Skin epidermis (tissue), 12 donors: ENCODE data around the gene UMAD1.
A peak's percentile ranks its signal among the peaks of the same experiment; 100 is the strongest.

Experiments
- H3K27ac ChIP-seq, 21 experiments: fragments of 200-600 bp; sonication (generic) in 11 of 21; one replicate each; pipeline ENCODE4 v1.5.0; 2020; ENCODE audit warnings: mild to moderate bottlenecking in 3 of 21, inconsistent platforms in 2 of 21, moderate library complexity in 2 of 21
- H3K4me3 ChIP-seq, 7 experiments: fragments of 200-600 bp; sonication (generic) in 2 of 7; one replicate each; pipeline ENCODE4 v1.5.0; 2020; ENCODE audit warnings: inconsistent platforms in 2 of 7, mild to moderate bottlenecking in 2 of 7, moderate library complexity in 1 of 7

Gene UMAD1

DNA sequence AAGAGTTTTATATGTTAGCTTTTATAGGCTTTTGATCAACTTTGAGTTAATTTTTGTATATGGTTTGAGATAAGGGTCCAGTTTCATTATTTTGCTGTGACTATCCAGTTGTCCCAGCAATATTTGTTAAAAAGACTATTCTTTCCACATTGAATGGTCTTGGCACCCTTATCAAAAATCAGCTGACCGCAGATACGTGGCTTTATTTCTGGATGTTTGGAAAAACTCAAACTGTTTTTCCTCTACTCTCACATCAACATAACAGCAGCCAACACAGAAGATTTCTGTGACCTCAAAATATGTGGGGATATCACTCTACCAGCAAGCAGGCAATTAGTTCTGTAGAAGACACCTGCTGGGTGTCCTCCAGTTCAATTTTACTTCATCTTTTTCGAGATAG is 211.4 kb downstream of the UMAD1 start:
- no peak overlapping the region for H3K4me3 ChIP-seq
- no peak overlapping the region for H3K27ac ChIP-seq

DNA sequence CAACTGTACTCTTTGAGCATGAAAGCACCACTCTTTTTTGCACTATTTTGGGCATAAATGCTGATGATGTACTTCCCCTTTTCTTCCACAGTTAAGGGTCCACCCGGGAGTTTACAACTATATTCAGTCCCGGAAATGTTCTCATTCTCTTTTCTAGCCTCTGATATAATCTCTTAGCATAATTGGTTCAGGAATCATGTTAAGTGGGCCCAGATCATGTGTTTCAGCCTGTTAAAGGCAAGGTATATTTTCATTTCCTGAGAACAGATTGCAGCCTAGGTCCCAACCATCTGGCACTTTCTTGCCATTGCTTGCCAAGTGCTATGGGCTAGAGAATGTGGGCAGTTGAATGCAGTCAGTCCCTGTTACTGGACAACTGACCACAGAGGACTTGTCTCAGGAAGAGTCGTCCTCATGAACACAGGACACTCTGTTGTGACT is 216.6 kb downstream of the UMAD1 start:
- Histone ChIP-seq H3K4me3 (no peak overlapping the region), H3K27ac (no peak overlapping the region)

DNA sequence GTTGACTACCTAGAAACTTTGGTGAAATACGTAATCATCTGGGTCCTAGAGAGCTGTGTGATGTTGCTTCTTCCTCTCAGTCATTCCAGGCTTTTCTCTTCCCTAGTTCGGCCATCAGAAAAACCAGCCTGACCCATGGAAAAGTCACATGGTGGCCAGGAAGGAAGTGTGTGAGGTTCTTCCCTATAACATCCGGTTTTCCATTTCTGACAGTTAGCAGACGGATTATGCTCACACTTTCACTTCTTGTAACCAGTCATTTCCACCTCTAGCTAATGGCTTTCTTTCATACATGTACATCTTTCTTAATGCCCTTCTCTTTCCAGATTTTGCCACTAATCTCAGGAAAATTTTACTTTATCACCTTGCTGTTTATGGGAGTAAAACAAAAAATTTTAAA is 218.0 kb downstream of the UMAD1 start:
- Histone ChIP-seq H3K27ac (no peak overlapping the region), H3K4me3 (no peak overlapping the region)

DNA sequence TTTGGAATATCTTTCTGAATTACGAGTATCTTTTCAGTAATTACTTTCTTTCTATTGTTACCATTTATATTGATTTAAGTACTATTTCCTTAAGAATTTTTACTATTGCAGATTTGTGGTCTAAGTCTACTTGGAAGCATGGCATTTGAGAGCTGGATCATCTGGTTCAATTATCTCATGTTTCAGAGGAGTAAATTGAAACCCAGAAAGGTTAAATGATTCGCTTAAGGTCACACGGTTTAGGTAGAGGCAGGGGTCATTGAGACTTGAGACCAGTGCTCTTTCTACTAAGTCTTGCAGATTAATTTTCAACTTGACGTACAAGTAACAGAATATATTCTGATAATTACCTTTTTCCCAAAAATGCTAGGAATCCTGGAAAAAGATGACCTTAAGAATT is 218.9 kb downstream of the UMAD1 start:
- Histone ChIP-seq H3K27ac (no peak overlapping the region), H3K4me3 (no peak overlapping the region)

DNA sequence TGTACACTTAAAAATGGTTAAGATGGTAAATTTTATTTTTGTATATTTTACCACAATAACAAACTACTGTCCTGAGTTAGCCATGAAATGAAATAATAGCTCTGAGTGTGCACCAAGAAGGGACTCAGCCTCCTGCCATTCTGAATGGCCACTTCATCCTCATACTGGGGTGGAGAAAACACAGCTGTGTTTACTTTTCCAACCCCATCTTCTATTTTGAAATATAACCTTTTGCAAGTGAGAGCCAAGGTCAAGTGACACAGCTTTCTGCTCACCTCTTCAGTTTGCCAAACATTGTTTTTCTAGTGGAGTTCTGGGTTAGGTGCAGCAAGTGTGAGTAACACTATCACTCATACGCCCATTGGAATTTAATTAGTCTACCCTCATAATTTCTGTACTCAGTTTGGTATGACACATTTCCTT is 220.7 kb downstream of the UMAD1 start:
- Histone ChIP-seq H3K4me3 (no peak overlapping the region), H3K27ac (no peak overlapping the region)

DNA sequence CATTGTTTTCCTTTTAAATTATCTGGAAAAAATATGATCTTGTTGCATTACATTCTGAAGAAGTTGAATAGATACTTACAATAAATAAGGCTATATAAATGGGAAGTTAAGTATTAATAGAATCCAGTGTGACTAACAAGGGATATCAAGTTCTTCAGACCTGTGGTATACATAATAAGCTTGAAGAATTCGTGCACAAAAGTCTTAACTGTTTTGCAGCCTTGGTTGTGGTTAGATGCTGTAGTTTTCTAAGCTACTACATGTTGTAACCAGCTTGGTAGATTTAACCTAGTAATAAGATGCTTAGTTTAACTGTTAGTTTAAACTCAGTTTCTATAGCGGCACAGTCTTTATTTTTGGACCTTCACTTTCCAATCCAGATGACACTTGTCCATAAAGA is 221.8 kb downstream of the UMAD1 start:
- Histone ChIP-seq H3K4me3 (no peak overlapping the region), H3K27ac (no peak overlapping the region)

DNA sequence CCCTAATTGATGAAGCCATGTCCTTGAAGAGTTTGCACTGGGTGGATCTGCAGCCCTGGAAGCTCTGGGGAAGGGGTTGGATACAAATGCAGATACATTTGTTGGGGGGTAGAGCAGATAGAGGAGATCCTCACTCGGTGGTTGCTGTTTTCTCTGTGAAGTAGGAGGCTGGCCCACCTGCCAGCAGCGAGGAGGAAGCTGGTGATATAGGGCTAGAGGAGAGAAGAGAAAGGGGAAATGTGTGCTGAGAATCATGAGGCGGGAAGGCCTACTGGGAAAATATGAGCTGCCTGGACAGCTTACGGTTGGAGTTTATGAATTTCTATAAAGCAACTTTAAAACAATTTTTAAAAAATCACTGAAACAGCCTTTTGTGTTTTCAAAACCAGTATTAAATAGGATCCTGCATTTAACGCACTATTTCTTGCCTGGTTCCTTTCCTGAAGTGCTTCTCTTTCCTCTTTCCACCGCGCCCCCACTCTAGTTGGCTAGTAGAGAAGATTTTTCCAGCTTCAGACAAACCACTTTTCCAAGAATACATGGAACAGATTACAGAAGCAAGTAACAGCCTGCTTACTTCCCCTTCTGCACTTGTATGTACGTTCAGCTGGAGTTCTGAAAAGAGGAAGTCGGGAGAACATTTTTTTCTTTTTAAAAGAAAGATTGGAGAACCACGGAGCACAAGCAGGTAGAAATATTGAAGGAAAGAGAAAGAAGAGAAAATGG is 227.5 kb downstream of the UMAD1 start:
- Histone ChIP-seq H3K27ac (peak overlapping the region in 4 of 21 experiments; percentile 2 to 56 (median 22)), H3K4me3 (no peak overlapping the region)

DNA sequence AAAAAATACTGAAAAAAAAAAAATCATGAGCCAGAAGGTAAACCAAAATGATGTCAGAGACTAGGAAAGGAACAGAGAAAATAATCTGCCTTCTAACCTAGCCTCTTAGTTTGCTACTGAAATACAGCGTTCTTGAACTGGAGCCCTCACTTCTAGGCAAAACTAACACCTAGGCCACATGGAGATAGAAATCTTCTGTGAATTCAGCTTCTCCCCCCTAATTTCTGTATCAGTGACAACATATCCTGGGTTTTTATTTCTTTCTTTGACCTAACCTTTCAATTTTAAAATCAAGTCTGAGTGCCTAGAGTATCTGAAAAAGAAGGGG is 228.0 kb downstream of the UMAD1 start:
- H3K4me3 ChIP-seq, result no peak overlapping the region
- H3K27ac ChIP-seq, result peak overlapping the region in 2 of 21 experiments; percentile 2 to 56

DNA sequence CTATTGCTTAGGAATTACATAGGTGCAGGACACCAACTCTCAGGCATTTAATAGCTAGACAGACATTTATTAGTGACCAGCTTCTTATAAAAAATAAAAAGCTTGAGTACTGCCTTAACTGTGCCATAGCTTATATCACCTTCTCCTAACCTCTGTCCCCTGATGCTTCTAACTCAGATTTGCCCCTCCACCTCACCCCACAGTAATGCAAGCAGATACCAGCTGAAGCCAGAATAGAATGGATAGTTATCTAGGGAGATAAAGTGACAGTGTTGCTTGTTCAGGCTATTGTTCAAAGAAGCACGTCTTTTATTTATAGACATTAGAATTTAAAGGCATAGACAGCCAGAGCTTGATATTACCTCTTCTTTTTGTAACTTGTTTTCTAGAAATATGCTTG is 228.5 kb downstream of the UMAD1 start:
- Histone ChIP-seq H3K4me3 (no peak overlapping the region), H3K27ac (peak overlapping the region in 1 of 21 experiments; percentile 56)

DNA sequence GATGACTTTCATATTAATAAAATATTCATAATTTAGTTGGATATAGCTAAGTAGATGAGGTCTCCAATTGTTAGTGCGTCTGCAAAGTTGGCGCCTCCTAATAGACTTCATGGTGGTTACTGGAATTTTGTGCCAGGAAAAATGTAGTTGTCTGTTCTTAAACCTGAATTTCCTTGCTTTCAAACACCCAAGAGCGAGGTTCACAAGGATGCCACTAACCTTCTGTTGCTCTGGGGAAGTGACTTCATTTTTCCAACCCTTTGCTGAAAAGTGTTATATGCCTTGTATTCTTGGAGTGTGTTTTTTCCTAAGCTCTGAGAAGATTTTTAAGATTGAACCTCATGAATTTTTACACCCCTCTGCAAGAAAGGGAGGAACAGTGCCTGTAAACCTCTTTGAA is 229.1 kb downstream of the UMAD1 start:
- H3K27ac ChIP-seq, result no peak overlapping the region
- H3K4me3 ChIP-seq, result no peak overlapping the region

DNA sequence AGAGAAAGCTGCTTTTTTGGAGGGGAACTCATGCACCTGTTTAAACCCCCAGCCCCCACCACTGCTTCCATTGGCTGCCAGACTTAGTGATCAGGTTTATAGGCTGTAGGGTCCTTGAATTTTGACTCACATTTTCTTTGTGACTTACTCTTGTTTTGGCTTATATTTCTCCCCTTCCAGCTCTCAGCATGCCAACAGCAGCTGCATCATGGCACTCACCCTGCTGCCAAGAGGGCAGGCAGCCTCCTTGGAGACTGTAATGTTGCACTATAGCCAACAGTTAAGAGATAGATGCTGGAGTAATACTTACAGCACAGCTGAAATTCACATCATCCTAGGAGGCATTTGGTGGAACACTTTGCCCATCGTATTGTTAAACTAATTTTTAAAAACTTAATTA is 230.0 kb downstream of the UMAD1 start:
- H3K4me3 ChIP-seq, result no peak overlapping the region
- no peak overlapping the region for H3K27ac ChIP-seq

DNA sequence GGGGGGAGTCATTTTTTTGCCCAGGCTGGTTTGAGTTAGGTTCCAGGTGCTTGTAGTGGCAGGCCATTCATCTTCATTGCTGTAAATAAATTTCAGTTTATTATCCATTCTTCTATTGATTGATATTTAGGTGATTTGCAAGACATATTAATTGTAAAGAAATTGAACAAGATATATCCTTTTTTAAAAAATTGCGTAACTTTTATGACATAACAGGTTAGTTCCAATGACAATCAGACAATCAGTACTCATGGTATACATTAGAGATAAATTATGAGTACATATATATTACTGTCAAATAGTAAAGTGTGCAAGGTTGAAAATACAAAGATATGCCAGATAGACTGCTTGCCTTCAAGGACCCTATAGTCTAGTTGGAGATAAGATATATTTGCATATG is 235.9 kb downstream of the UMAD1 start:
- Histone ChIP-seq H3K27ac (no peak overlapping the region), H3K4me3 (no peak overlapping the region)

DNA sequence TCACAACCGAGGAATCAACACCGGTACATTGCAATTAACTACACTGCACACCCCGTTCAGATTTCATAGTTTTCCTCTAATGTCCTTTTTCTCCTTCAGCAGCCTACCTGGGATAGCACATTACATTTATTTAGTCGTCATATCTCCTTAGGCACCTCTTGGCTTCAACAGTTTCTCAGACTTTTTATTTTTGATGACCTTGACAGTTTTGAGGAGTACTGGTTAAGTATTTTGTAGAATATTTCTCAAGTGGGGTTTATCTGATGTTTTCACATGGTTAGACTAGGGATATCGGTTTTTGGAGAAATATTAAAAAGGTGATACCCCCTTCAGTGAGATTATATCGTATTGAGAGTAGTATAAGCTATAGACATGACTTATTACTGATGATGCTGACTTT is 241.0 kb downstream of the UMAD1 start:
- no peak overlapping the region for H3K4me3 ChIP-seq
- no peak overlapping the region for H3K27ac ChIP-seq

DNA sequence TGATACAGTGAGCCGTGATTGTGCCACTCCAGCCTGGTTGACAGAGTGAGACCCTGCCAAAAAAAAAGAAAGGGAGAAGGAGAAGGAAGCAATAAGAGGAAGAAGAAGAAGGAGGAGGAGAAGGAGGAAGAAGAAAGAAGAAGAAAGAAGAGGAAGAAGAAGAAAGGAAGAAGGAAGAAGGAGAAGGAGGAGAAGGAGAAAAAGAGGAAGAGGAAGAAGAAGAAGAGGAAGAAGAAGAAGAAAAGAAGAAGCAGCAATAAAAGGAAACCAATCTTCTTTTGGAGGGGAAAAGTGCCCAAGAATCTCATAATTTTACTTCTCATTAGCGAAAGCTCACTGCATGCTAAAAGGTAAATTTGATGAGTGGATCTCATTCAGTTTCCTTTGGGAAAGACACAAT is 242.3 kb downstream of the UMAD1 start:
- H3K27ac ChIP-seq, result no peak overlapping the region
- no peak overlapping the region for H3K4me3 ChIP-seq

DNA sequence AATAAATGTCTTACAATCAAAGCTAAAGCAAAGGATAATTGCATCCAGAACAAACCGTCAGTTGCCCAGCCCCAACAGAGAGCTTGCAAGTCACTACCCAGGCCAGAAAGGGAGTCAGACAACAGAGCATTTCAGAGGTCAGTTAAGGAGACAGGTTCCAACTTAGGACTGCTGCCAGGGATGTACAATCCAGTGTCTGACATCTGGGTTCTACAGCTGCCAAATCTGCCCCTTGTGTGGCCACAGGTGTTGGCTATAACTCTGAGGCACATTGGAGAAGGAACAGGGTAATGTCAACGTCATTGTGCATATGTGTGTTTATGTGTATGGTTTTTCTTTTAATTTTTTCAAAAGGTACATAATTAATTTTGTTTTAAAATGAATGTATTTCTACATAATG is 242.8 kb downstream of the UMAD1 start:
- Histone ChIP-seq H3K4me3 (no peak overlapping the region), H3K27ac (no peak overlapping the region)

DNA sequence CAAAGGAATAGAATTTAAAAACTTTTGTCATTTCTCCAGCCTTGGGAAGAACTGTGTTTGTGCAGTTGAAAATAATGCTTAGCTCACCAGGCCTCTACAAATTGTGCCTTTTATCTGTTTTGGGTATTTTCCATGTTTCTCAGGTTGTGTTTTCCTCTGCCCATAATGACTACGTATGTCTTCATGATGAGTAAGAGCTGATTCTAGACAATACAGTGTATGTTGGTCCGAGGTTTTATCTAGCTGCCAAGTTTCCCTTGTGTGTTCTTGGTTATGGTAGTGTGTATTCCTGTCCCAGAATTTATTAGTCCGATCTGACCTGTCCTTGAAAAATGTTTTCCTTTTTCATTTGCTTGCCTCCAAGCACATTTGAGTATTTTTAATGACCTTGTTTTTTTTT is 244.3 kb downstream of the UMAD1 start:
- no peak overlapping the region for H3K27ac ChIP-seq
- no peak overlapping the region for H3K4me3 ChIP-seq

DNA sequence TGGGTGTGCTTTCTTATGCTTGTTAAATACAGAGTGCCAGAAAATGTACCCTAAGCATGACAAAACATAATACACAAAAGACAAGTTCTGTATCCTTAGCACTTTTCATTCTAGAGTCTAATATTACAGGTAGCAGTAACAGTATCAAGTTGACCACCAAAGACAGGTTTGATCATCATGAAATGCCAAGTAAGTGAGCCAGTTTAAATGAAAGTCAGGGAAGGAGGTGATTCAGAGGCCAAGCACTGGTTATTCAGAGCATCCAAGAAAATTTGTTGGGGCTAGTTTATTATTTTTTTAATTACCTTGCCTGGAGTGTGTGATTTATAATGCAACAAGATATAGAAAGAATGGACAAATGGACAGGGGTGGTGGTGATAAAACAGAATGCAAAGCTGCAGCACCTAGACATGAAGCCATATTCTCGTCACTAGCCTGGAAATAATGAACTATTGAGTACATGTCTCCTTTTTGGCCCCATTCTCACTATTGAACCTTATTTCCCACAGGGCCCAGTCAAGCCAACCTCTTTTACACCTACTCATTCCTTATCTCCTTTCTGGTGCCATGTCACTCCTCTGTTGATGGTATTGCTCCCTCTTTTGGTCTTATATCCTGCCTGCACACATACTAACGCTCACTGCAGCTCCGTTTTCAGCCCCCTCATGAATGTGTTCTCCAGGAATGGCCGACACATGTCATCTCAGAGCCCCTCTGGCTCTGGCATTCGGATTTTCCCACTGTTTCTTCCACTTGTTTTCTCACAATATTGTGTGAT is 249.4 kb downstream of the UMAD1 start:
- Histone ChIP-seq H3K27ac (no peak overlapping the region), H3K4me3 (no peak overlapping the region)

DNA sequence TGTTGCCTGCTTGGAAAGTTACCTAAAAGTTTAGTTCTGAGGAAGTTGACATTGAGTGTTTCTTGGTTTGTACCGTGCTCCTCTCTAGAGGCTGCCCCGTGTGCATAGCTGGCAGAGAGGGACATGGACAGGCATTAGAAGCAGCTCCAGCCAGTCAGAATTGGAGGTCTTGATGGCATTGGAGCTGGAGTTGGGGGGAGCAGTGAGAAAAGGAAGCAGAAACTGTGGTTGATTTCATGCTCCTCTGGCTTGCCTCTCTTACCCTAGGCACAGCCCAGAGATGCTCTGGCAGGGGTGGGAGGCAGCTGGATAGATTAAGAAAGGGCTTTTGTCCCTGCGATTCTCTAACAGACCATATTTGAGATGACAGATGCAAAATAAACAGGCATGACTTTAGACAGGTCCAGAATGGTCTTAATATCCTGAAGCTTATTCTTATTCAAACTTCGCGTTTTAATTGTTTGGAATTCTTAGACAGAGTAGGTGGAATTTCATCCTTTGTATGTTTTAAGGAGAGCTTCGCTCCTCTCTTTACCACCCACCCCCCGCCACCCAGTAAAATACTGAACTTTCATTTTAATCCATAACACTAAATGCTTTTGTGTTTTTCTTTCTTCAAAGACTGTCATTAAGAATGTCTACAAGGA is 254.6 kb downstream of the UMAD1 start:
- Histone ChIP-seq H3K4me3 (no peak overlapping the region), H3K27ac (no peak overlapping the region)

DNA sequence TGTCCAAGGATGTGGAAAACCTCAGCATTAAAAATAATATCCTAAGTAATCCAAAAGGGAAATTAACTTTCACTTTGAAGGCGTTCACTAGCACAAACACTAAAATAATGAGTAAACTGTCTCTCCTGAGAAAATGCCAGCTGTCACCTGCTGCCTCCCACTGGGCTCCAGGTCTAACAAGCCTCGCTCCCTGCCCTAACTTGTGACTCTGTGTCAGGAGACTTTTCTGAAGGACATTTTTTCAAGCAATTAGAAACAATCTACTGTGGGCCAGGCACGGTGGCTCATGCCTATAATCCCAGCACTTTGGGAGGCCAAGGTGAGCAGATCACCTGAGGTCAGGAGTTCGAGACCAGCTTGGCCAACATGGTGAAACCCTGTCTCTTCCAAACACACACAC is 255.2 kb downstream of the UMAD1 start:
- no peak overlapping the region for H3K27ac ChIP-seq
- no peak overlapping the region for H3K4me3 ChIP-seq

DNA sequence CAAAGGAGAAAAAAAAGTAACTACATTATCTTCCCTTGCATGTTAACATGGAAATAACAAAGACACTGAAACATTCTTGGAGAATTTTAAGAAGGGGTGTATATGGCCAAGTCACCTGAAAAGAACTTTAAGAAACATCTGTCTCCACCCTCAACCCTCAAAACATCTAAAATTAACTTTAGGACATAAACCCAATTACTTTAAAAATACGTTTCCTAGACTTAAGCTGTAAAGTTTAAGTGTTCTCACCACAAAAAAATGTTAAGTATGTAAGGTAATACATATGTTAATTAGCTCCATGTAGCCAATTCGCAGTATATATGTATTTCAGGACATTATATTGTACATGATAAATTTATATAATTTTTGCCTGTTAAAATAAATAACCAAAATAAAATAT is 257.0 kb downstream of the UMAD1 start:
- Histone ChIP-seq H3K4me3 (no peak overlapping the region), H3K27ac (no peak overlapping the region)

DNA sequence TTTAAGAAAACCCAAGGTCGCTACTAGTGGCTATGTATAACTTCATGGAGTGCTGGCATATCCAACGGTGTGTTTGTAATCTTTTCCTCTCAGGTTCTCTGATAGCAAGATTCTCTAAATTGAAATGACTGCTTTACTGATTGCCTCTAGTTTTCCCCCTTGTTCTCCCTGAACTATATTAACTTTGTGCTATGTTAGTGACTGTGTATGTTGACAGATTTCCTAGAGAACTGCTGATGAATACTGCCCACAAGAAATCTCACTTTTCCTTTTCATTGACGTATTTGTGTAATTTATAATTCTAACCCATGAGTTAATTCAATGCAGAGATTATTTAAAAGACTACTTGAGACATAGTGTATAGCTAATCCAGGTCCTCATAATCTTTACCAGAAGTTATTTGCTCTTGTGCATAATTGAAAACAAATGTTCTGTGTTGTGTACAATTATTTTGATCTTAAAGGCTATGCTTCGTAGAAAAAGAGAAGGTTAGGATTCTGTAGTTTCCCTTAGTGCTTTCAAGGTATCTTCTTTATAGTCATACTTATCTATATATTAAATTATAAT is 257.5 kb downstream of the UMAD1 start:
- Histone ChIP-seq H3K27ac (no peak overlapping the region), H3K4me3 (no peak overlapping the region)
